ENCODE measurements around the gene FMN1. TPM values are rescaled to one million over a fixed set of nuclear protein-coding genes. Genes with fewer than 3 reads are reported as not detected.
A peak's percentile ranks its signal among the peaks of the same experiment; 100 is the strongest.

FMN1 gene
- total RNA-seq, 1 experiment from 2014 or later: 25.8 TPM

GRCh38 chr15:33089878-33090757 is 104.4 kb downstream of the FMN1 start:
- BruUV-seq (replicated peaks): no TSS peak
- peak; percentile 20 to 60 for DNase-seq
- 0 out of 2 replicates have a peak overlapping the region, but pooled peaks have one; percentile 9 for H3K27ac ChIP-seq
- no peaks in the 10 kb centered on the region for H4K20me1 ChIP-seq (ENCODE audit: insufficient read depth)
- H3K79me2 ChIP-seq (ENCODE audit: low read depth): no peaks in the 10 kb centered on the region
- no peak for TF ChIP-seq EZH2 (IDR thresholded peaks at IDR 0.05; ENCODE audit: low read depth)
- no peak for TF ChIP-seq CTCF (conservative IDR thresholded peaks at IDR 0.05)
- H3K4me3 ChIP-seq: no peak overlapping the region
- 0 out of 2 replicates have a peak, but pooled peaks cover 4% of the 10 kb centered on the region for H3F3A ChIP-seq (ENCODE audit: insufficient read depth, low read depth)
- H3K36me3 ChIP-seq (ENCODE audit: low read depth): no peaks in the 10 kb centered on the region
- H2AFZ ChIP-seq: no peak overlapping the region
- H3K9me3 ChIP-seq (ENCODE audit: insufficient read depth, low read depth): no peaks in the 10 kb centered on the region
- ChIA-PET POLR2A (ENCODE audit: unreplicated experiment) (no interaction called here), CTCF (interaction anchor here (0.5 to 1.6 kb wide), 2 partner anchors 13 to 42 kb away, joined by 3 to 4 read pairs; no protein-coding TSS in a partner anchor)
- H3K4me1 ChIP-seq (replicated peaks; ENCODE audit: insufficient read depth): peaks cover 18% of the 10 kb centered on the region
- H3K4me2 ChIP-seq: 0 out of 2 replicates have a peak overlapping the region, but pooled peaks have one; percentile 13
- intact Hi-C loops (cut with micrococcal nuclease; ENCODE audit: unreplicated experiment): loop anchor here (10.0 kb wide), 1 partner anchor 615 kb away; no protein-coding TSS in a partner anchor
- H3K27me3 ChIP-seq (ENCODE audit: insufficient read depth, low read depth): no peaks in the 10 kb centered on the region
- H3K9me2 ChIP-seq (ENCODE audit: insufficient read depth): no peaks in the 10 kb centered on the region

- no TSS peak for BruUV-seq (replicated peaks)
These were observed 105.2 kb downstream of the FMN1 start for GRCh38 chr15:33089165-33089877.

More at GRCh38 chr15:33089165-33089877, 105.2 kb downstream of the FMN1 start:
- DNase-seq: no peak
- Histone ChIP-seq H3K27ac (no peak overlapping the region), H3K27me3 (ENCODE audit: insufficient read depth, low read depth) (no peaks in the 10 kb centered on the region), H4K20me1 (ENCODE audit: insufficient read depth) (no peaks in the 10 kb centered on the region), H3K36me3 (ENCODE audit: low read depth) (no peaks in the 10 kb centered on the region), H3K9me3 (ENCODE audit: insufficient read depth, low read depth) (no peaks in the 10 kb centered on the region), H3K4me2 (no peak overlapping the region), H3K4me3 (no peak overlapping the region), H3K9me2 (ENCODE audit: insufficient read depth) (no peaks in the 10 kb centered on the region), H3K4me1 (replicated peaks; ENCODE audit: insufficient read depth) (peaks cover 25% of the 10 kb centered on the region), H2AFZ (no peak overlapping the region), H3F3A (ENCODE audit: insufficient read depth, low read depth) (0 out of 2 replicates have a peak, but pooled peaks cover 4% of the 10 kb centered on the region), H3K79me2 (ENCODE audit: low read depth) (no peaks in the 10 kb centered on the region)
- TF ChIP-seq EZH2 (IDR thresholded peaks at IDR 0.05; ENCODE audit: low read depth) (no peak), CTCF (conservative IDR thresholded peaks at IDR 0.05) (no peak)
- ChIA-PET POLR2A (ENCODE audit: unreplicated experiment) (interaction anchor here (0.7 kb wide), 1 partner anchor 21 kb away, joined by 3 read pairs; no protein-coding TSS in a partner anchor), CTCF (interaction anchor here (1.6 kb wide), 1 partner anchor 43 kb away, joined by 4 read pairs; no protein-coding TSS in a partner anchor)
- intact Hi-C loops (cut with micrococcal nuclease; ENCODE audit: unreplicated experiment): loop anchor here (10.0 kb wide), 1 partner anchor 615 kb away; no protein-coding TSS in a partner anchor
